ENCODE data around the gene ATRNL1. TPM values are rescaled to one million over a fixed set of nuclear protein-coding genes. Genes with fewer than 3 reads are reported as not detected.

The ATRNL1 gene
- total RNA-seq, 1 experiment from 2014 or later = 8.8 TPM

- Mint-ChIP-seq H3K27me3 (ENCODE audit: unreplicated experiment) (no peaks in the 10 kb centered on the region), H3K4me3 (ENCODE audit: low read depth, unreplicated experiment) (no peak overlapping the region), H3K4me1 (ENCODE audit: low read depth, unreplicated experiment) (no peaks in the 10 kb centered on the region), H3K27ac (ENCODE audit: unreplicated experiment) (no peak overlapping the region), H3K36me3 (ENCODE audit: insufficient read depth, unreplicated experiment) (no peaks in the 10 kb centered on the region), H3K9me3 (ENCODE audit: low read depth, unreplicated experiment) (no peaks in the 10 kb centered on the region)
- CTCF ChIA-PET = no interaction called here
- TF ChIP-seq CTCF (IDR thresholded peaks at IDR 0.05; ENCODE audit: unreplicated experiment) = no peak
- intact Hi-C loops (cut with micrococcal nuclease; ENCODE audit: unreplicated experiment) = no loop called here
- BruUV-seq (replicated peaks) = no TSS peak
- DNase-seq = no peak
These were observed 566.5 kb downstream of the ATRNL1 start for GRCh38 chr10:115659616-115660015.

GRCh38 chr10:115660391-115660790, 567.2 kb downstream of the ATRNL1 start:
- intact Hi-C loops (cut with micrococcal nuclease; ENCODE audit: unreplicated experiment) = no loop called here
- Mint-ChIP-seq H3K27me3 (ENCODE audit: unreplicated experiment) (no peaks in the 10 kb centered on the region), H3K27ac (ENCODE audit: unreplicated experiment) (no peak overlapping the region), H3K4me3 (ENCODE audit: low read depth, unreplicated experiment) (no peak overlapping the region), H3K36me3 (ENCODE audit: insufficient read depth, unreplicated experiment) (no peaks in the 10 kb centered on the region), H3K4me1 (ENCODE audit: low read depth, unreplicated experiment) (no peaks in the 10 kb centered on the region), H3K9me3 (ENCODE audit: low read depth, unreplicated experiment) (no peaks in the 10 kb centered on the region)
- no TSS peak for BruUV-seq (replicated peaks)
- no peak for DNase-seq
- CTCF ChIA-PET = no interaction called here
- no peak for TF ChIP-seq CTCF (IDR thresholded peaks at IDR 0.05; ENCODE audit: unreplicated experiment)

GRCh38 chr10:115662422-115662821, 569.3 kb downstream of the ATRNL1 start:
- intact Hi-C loops (cut with micrococcal nuclease; ENCODE audit: unreplicated experiment) = no loop called here
- Mint-ChIP-seq H3K4me3 (ENCODE audit: low read depth, unreplicated experiment) (no peak overlapping the region), H3K27me3 (ENCODE audit: unreplicated experiment) (no peaks in the 10 kb centered on the region), H3K4me1 (ENCODE audit: low read depth, unreplicated experiment) (no peaks in the 10 kb centered on the region), H3K36me3 (ENCODE audit: insufficient read depth, unreplicated experiment) (no peaks in the 10 kb centered on the region), H3K27ac (ENCODE audit: unreplicated experiment) (no peak overlapping the region), H3K9me3 (ENCODE audit: low read depth, unreplicated experiment) (no peaks in the 10 kb centered on the region)
- no peak for TF ChIP-seq CTCF (IDR thresholded peaks at IDR 0.05; ENCODE audit: unreplicated experiment)
- no peak for DNase-seq
- BruUV-seq (replicated peaks) = no TSS peak
- CTCF ChIA-PET = no interaction called here

GRCh38 chr10:115665549-115665948, 572.4 kb downstream of the ATRNL1 start:
- no peak for TF ChIP-seq CTCF (IDR thresholded peaks at IDR 0.05; ENCODE audit: unreplicated experiment)
- Mint-ChIP-seq H3K4me3 (ENCODE audit: low read depth, unreplicated experiment) (no peak overlapping the region), H3K36me3 (ENCODE audit: insufficient read depth, unreplicated experiment) (no peaks in the 10 kb centered on the region), H3K27me3 (ENCODE audit: unreplicated experiment) (no peaks in the 10 kb centered on the region), H3K9me3 (ENCODE audit: low read depth, unreplicated experiment) (no peaks in the 10 kb centered on the region), H3K27ac (ENCODE audit: unreplicated experiment) (no peak overlapping the region), H3K4me1 (ENCODE audit: low read depth, unreplicated experiment) (no peaks in the 10 kb centered on the region)
- CTCF ChIA-PET = no interaction called here
- intact Hi-C loops (cut with micrococcal nuclease; ENCODE audit: unreplicated experiment) = no loop called here
- no TSS peak for BruUV-seq (replicated peaks)
- no peak for DNase-seq

GRCh38 chr10:115674496-115674895, 581.3 kb downstream of the ATRNL1 start:
- intact Hi-C loops (cut with micrococcal nuclease; ENCODE audit: unreplicated experiment) = no loop called here
- CTCF ChIA-PET = no interaction called here
- H3K27me3 Mint-ChIP-seq (ENCODE audit: unreplicated experiment) = no peaks in the 10 kb centered on the region
- DNase-seq = no peak
- H3K27ac Mint-ChIP-seq (ENCODE audit: unreplicated experiment) = no peak overlapping the region
- BruUV-seq (replicated peaks) = no TSS peak
- no peaks in the 10 kb centered on the region for H3K9me3 Mint-ChIP-seq (ENCODE audit: low read depth, unreplicated experiment)
- no peak overlapping the region for H3K4me3 Mint-ChIP-seq (ENCODE audit: low read depth, unreplicated experiment)
- H3K36me3 Mint-ChIP-seq (ENCODE audit: insufficient read depth, unreplicated experiment) = no peaks in the 10 kb centered on the region
- TF ChIP-seq CTCF (IDR thresholded peaks at IDR 0.05; ENCODE audit: unreplicated experiment) = no peak
- no peaks in the 10 kb centered on the region for H3K4me1 Mint-ChIP-seq (ENCODE audit: low read depth, unreplicated experiment)

Measured in Calu3 (cell line).